MCF 10A (cell line): ENCODE data around the gene PAK6. TPM values are rescaled to one million over a fixed set of nuclear protein-coding genes. Genes with fewer than 3 reads are reported as not detected.

Experiments
- BruUV-seq: library from RNA; stranded (reverse); fragments of 400-500 nt; replicated peaks from 2 replicates; lab custom pipeline; 2021; lab: Mats Ljungman, UMichigan
- CTCF ChIA-PET: fragments of 300-600 bp; sonication (Branson Sonifier 250); formaldehyde crosslinking; extraction: SDS; loops from one replicate; lab custom pipeline; 2021; ENCODE audit warnings: antibody characterized with exemption, inconsistent platforms; lab: Yijun Ruan, JAX
- POLR2A ChIA-PET: fragments of 300-600, 350-650 bp; sonication (Branson Sonifier 250); formaldehyde crosslinking; extraction: SDS; loops from one replicate; lab custom pipeline; 2020; ENCODE audit warnings: antibody characterized with exemption, inconsistent platforms; lab: Yijun Ruan, JAX
- DNase-seq: peaks from one replicate; pipeline ENCODE4 v3.0.0-alpha.2; 2018; ENCODE audit not compliant: unreplicated experiment
- H3K27ac Mint-ChIP-seq: one replicate; pipeline ENCODE4 v1.8.0; 2022; ENCODE audit warnings: mild to moderate bottlenecking, low read depth, mixed read lengths; ENCODE audit not compliant: unreplicated experiment
- H3K27me3 Mint-ChIP-seq: one replicate; pipeline ENCODE4 v1.8.0; 2022; ENCODE audit warnings: mixed read lengths; ENCODE audit not compliant: insufficient read depth, unreplicated experiment
- H3K36me3 Mint-ChIP-seq: one replicate; pipeline ENCODE4 v1.8.0; 2022; ENCODE audit warnings: mild to moderate bottlenecking, moderate library complexity, mixed read lengths; ENCODE audit not compliant: insufficient read depth, unreplicated experiment
- H3K4me1 Mint-ChIP-seq: one replicate; pipeline ENCODE4 v1.8.0; 2022; ENCODE audit warnings: mixed read lengths; ENCODE audit not compliant: insufficient read depth, unreplicated experiment
- H3K4me3 Mint-ChIP-seq: one replicate; pipeline ENCODE4 v1.8.0; 2022; ENCODE audit warnings: mild to moderate bottlenecking, moderate library complexity, mixed read lengths; ENCODE audit not compliant: unreplicated experiment
- H3K9me3 Mint-ChIP-seq: one replicate; pipeline ENCODE4 v1.8.0; 2022; ENCODE audit warnings: mixed read lengths; ENCODE audit not compliant: unreplicated experiment
- CTCF ChIP-seq: fragments of 200-600 bp; IDR thresholded peaks from one replicate; pipeline ENCODE4 v1.8.0; 2022; ENCODE audit warnings: antibody characterized with exemption, mild to moderate bottlenecking; ENCODE audit not compliant: unreplicated experiment
- intact Hi-C: fragments of 100-400 bp; cut with micrococcal nuclease; formaldehyde crosslinking; loops from 2 replicates; pipeline ENCODE4 v1.14.1; 2022
- total RNA-seq: library from RNA; stranded (reverse); gene quantifications from 2 replicates; pipeline ENCODE4 v1.2.3, GENCODE V29; 2022

Gene PAK6
- total RNA-seq, 1 experiment from 2014 or later: 9.3 TPM

DNA sequence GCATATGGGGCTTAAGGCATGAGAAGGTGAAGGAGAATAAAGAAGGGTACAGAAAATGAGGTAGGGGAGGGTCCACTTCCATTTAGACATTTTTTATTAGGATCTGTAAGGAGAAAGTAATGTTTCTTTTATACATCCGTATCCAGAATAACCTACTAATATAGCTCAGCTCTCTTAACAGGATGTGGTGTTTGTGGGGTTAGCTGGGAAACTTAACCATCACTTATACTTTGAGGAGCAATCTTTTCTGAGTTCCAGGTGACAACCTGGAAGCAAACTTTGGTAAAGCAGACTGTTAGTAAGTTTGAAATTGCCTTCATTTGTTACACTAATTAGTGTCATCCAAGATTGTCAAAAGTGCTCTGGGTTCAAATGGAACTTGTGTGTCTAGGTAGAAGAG lies 41.4 kb upstream of the PAK6 start:
- Mint-ChIP-seq H3K4me3 (no peak overlapping the region), H3K9me3 (no peaks in the 10 kb centered on the region), H3K27me3 (no peaks in the 10 kb centered on the region), H3K4me1 (peaks cover 3% of the 10 kb centered on the region), H3K27ac (no peak overlapping the region), H3K36me3 (peaks cover 25% of the 10 kb centered on the region)
- no peak for TF ChIP-seq CTCF
- POLR2A ChIA-PET: interaction anchor here (1.0 kb wide), 1 partner anchor 10 kb away, joined by 4 read pairs; no protein-coding TSS in a partner anchor
- DNase-seq: no peak
- no TSS peak for BruUV-seq
- intact Hi-C loops: loop anchor here (10.0 kb wide), 2 partner anchors 93 to 413 kb away; partner anchors contain the start of genes BMF and FSIP1
- CTCF ChIA-PET: interaction anchor here (0.7 to 5.1 kb wide), 5 partner anchors 20 to 156 kb away, joined by 3 to 26 read pairs (median 5); no protein-coding TSS in a partner anchor

DNA sequence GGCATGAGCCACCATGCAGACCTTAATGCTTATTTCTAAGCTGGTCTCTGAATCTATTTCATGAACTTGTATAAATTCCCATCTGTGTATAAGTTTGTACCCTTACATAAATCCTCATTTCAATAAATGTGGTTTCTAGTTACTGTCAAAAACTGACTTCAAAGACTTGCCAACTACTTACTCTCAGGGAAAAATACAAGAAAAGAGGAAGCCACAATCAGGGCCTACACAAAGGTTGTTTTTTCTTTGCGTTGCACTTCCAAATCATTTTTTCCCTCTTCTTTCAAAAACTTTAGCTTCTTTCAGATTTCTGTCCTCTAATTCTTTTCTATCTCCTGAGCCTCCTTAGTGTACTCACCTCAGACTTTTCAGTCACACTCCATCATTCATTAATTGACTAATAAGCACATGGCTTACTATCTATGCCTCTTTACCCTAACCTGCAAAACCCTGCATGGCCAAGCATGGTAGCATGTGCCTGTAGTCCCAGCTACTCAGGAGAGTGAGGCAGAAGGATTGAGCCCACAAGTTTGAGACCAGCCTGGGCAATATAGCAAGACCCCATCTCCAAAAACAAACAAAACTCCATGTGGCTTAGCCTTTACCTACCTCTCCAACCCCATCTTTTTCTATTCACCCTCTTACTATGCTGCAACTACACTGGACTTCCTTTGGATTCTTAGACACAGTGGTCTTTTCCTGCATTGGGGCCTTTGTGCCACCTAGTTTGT lies 40.3 kb upstream of the PAK6 start:
- ChIA-PET POLR2A (interaction anchor here (1.5 kb wide), 1 partner anchor 14 kb away, joined by 3 read pairs; no protein-coding TSS in a partner anchor), CTCF (interaction anchor here (0.6 to 5.1 kb wide), 7 partner anchors 9 to 153 kb away, joined by 3 to 26 read pairs (median 4); no protein-coding TSS in a partner anchor)
- no peaks in the 10 kb centered on the region for H3K27me3 Mint-ChIP-seq
- H3K4me3 Mint-ChIP-seq: no peak overlapping the region
- no peaks in the 10 kb centered on the region for H3K9me3 Mint-ChIP-seq
- no peak for TF ChIP-seq CTCF
- no peak for DNase-seq
- no peaks in the 10 kb centered on the region for H3K4me1 Mint-ChIP-seq
- H3K36me3 Mint-ChIP-seq: peaks cover 25% of the 10 kb centered on the region
- intact Hi-C loops: loop anchor here (10.0 kb wide), 2 partner anchors 94 to 414 kb away; partner anchors contain the start of genes BMF and FSIP1
- no TSS peak for BruUV-seq
- H3K27ac Mint-ChIP-seq: no peak overlapping the region

- no peak overlapping the region for H3K27ac Mint-ChIP-seq
- H3K4me1 Mint-ChIP-seq: no peaks in the 10 kb centered on the region
- peaks cover 25% of the 10 kb centered on the region for H3K36me3 Mint-ChIP-seq
- H3K27me3 Mint-ChIP-seq: no peaks in the 10 kb centered on the region
- ChIA-PET CTCF (interaction anchor here (0.7 to 21.1 kb wide), 6 partner anchors 9 to 158 kb away, joined by 3 to 657 read pairs (median 6); no protein-coding TSS in a partner anchor), POLR2A (no interaction called here)
- no peak for TF ChIP-seq CTCF
- DNase-seq: no peak
- intact Hi-C loops: no loop called here
- BruUV-seq: no TSS peak
- no peaks in the 10 kb centered on the region for H3K9me3 Mint-ChIP-seq
- no peak overlapping the region for H3K4me3 Mint-ChIP-seq
These were observed 34.8 kb upstream of the PAK6 start for GRCh38 chr15:40204100-40204499.
